GM21717 (cell line): ENCODE measurements around the gene ATP11A.
"Not testable (repeated sequence)": the region's sequence is repeated elsewhere in the genome, so short reads cannot be mapped to it uniquely, and the experiment has no call there.

Source experiments
- ATAC-seq: cut with Tn5 transposase; IDR thresholded peaks from one replicate; pipeline ENCODE4 v1.9.1; 2021; ENCODE audit warnings: mild to moderate bottlenecking, moderate library complexity; ENCODE audit not compliant: unreplicated experiment

ATP11A gene

GRCh38 chr13:112872657-112873631 lies 183.1 kb downstream of the ATP11A start:
- ATAC-seq = not testable (repeated sequence)

GRCh38 chr13:112873851-112874750 lies 184.3 kb downstream of the ATP11A start:
- peak; percentile 87 for ATAC-seq

- ATAC-seq = no peak
Measured at GRCh38 chr13:112874751-112875300, 185.0 kb downstream of the ATP11A start.

- ATAC-seq = no peak
Measured at GRCh38 chr13:112875627-112876026, 185.8 kb downstream of the ATP11A start.

GRCh38 chr13:112876305-112877000 lies 186.6 kb downstream of the ATP11A start:
- no peak for ATAC-seq

- ATAC-seq = no peak
Measured at GRCh38 chr13:112877066-112877465, 187.2 kb downstream of the ATP11A start.

- no peak for ATAC-seq
Measured at GRCh38 chr13:112877539-112877938, 187.7 kb downstream of the ATP11A start.

- ATAC-seq = no peak
Measured at GRCh38 chr13:112877976-112878955, 188.4 kb downstream of the ATP11A start.

- no peak for ATAC-seq
Measured at GRCh38 chr13:112879283-112879833, 189.5 kb downstream of the ATP11A start.

- ATAC-seq = no peak
Measured at GRCh38 chr13:112880221-112880641, 190.4 kb downstream of the ATP11A start.

GRCh38 chr13:112880976-112881540 lies 191.2 kb downstream of the ATP11A start:
- no peak for ATAC-seq

GRCh38 chr13:112881656-112882554 lies 192.1 kb downstream of the ATP11A start:
- ATAC-seq = no peak

- no peak for ATAC-seq
Measured at GRCh38 chr13:112882555-112883024, 192.8 kb downstream of the ATP11A start.

GRCh38 chr13:112883241-112883945 lies 193.6 kb downstream of the ATP11A start:
- no peak for ATAC-seq

GRCh38 chr13:112884700-112885099 lies 194.9 kb downstream of the ATP11A start:
- not testable (repeated sequence) for ATAC-seq

GRCh38 chr13:112885242-112885781 lies 195.5 kb downstream of the ATP11A start:
- ATAC-seq = no peak
